ENCODE measurements around the gene MVK.
"Not testable (repeated sequence)": the region's sequence is repeated elsewhere in the genome, so short reads cannot be mapped to it uniquely, and the experiment has no call there.

MVK gene

GRCh38 chr12:109600481-109600880, 26.9 kb downstream of the MVK start:
- no peak for DNase-seq (ENCODE audit: low spot score)
- in situ Hi-C loops (cut with MboI; ENCODE audit: low pct_unique_long_range_greater_than_20kb, low sequenced_read_pairs, unreplicated experiment), result no loop called here
- TF ChIP-seq CTCF (IDR thresholded peaks at IDR 0.05; ENCODE audit: extremely low read depth, insufficient read depth, missing control alignments), result no peak

- no peak for DNase-seq (ENCODE audit: low spot score)
- in situ Hi-C loops (cut with MboI; ENCODE audit: low pct_unique_long_range_greater_than_20kb, low sequenced_read_pairs, unreplicated experiment), result no loop called here
- TF ChIP-seq CTCF (IDR thresholded peaks at IDR 0.05; ENCODE audit: extremely low read depth, insufficient read depth, missing control alignments), result no peak
These were observed 27.4 kb downstream of the MVK start for GRCh38 chr12:109600995-109601394.

- DNase-seq (ENCODE audit: low spot score), result no peak
- no peak for TF ChIP-seq CTCF (IDR thresholded peaks at IDR 0.05; ENCODE audit: extremely low read depth, insufficient read depth, missing control alignments)
- in situ Hi-C loops (cut with MboI; ENCODE audit: low pct_unique_long_range_greater_than_20kb, low sequenced_read_pairs, unreplicated experiment), result no loop called here
These were observed 28.0 kb downstream of the MVK start for GRCh38 chr12:109601557-109601956.

GRCh38 chr12:109602132-109602531, 28.5 kb downstream of the MVK start:
- in situ Hi-C loops (cut with MboI; ENCODE audit: low pct_unique_long_range_greater_than_20kb, low sequenced_read_pairs, unreplicated experiment); DNase-seq (ENCODE audit: low spot score): not testable (repeated sequence)

- no peak for TF ChIP-seq CTCF (IDR thresholded peaks at IDR 0.05; ENCODE audit: extremely low read depth, insufficient read depth, missing control alignments)
These were observed 30.6 kb downstream of the MVK start for GRCh38 chr12:109604132-109604585.

GRCh38 chr12:109605016-109605415, 31.4 kb downstream of the MVK start:
- DNase-seq (ENCODE audit: low spot score), result no peak
- TF ChIP-seq CTCF (IDR thresholded peaks at IDR 0.05; ENCODE audit: extremely low read depth, insufficient read depth, missing control alignments), result no peak
- in situ Hi-C loops (cut with MboI; ENCODE audit: low pct_unique_long_range_greater_than_20kb, low sequenced_read_pairs, unreplicated experiment), result no loop called here

More at GRCh38 chr12:109604132-109604585, 30.6 kb downstream of the MVK start:
- DNase-seq (ENCODE audit: low spot score), result no peak
- in situ Hi-C loops (cut with MboI; ENCODE audit: low pct_unique_long_range_greater_than_20kb, low sequenced_read_pairs, unreplicated experiment), result no loop called here

GRCh38 chr12:109605599-109606228, 32.1 kb downstream of the MVK start:
- no peak for DNase-seq (ENCODE audit: low spot score)
- in situ Hi-C loops (cut with MboI; ENCODE audit: low pct_unique_long_range_greater_than_20kb, low sequenced_read_pairs, unreplicated experiment), result no loop called here
- TF ChIP-seq CTCF (IDR thresholded peaks at IDR 0.05; ENCODE audit: extremely low read depth, insufficient read depth, missing control alignments), result no peak

Data from GM13977 (cell line).